ENCODE measurements around the gene DSC3. TPM values are rescaled to one million over a fixed set of nuclear protein-coding genes. Genes with fewer than 3 reads are reported as not detected.
"Not testable (repeated sequence)": the region's sequence is repeated elsewhere in the genome, so short reads cannot be mapped to it uniquely, and the experiment has no call there.

Gene DSC3
- total RNA-seq, 2 experiments from 2014 or later = 0.04 TPM; not detected in 1

- POLR2A ChIA-PET = no interaction called here
- Mint-ChIP-seq H3K9me3 (peaks cover 4% of the 10 kb centered on the region), H3K27ac (no peak overlapping the region), H3K4me1 (ENCODE audit: low read depth) (peaks cover 3% of the 10 kb centered on the region), H3K27me3 (peaks cover 37% of the 10 kb centered on the region), H3K4me3 (no peak overlapping the region), H3K36me3 (ENCODE audit: low read depth) (peaks cover 3% of the 10 kb centered on the region)
- ATAC-seq (no peak), DNase-seq (no peak)
- CTCF ChIA-PET = no interaction called here
- intact Hi-C loops (cut with micrococcal nuclease) = no loop called here
- TF ChIP-seq, protein P1, sequence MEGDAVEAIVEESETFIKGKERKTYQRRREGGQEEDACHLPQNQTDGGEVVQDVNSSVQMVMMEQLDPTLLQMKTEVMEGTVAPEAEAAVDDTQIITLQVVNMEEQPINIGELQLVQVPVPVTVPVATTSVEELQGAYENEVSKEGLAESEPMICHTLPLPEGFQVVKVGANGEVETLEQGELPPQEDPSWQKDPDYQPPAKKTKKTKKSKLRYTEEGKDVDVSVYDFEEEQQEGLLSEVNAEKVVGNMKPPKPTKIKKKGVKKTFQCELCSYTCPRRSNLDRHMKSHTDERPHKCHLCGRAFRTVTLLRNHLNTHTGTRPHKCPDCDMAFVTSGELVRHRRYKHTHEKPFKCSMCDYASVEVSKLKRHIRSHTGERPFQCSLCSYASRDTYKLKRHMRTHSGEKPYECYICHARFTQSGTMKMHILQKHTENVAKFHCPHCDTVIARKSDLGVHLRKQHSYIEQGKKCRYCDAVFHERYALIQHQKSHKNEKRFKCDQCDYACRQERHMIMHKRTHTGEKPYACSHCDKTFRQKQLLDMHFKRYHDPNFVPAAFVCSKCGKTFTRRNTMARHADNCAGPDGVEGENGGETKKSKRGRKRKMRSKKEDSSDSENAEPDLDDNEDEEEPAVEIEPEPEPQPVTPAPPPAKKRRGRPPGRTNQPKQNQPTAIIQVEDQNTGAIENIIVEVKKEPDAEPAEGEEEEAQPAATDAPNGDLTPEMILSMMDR (IDR thresholded peaks at IDR 0.05) = no peak
Observed at GRCh38 chr18:31039426-31039825, 3.1 kb downstream of the DSC3 start.

DNA sequence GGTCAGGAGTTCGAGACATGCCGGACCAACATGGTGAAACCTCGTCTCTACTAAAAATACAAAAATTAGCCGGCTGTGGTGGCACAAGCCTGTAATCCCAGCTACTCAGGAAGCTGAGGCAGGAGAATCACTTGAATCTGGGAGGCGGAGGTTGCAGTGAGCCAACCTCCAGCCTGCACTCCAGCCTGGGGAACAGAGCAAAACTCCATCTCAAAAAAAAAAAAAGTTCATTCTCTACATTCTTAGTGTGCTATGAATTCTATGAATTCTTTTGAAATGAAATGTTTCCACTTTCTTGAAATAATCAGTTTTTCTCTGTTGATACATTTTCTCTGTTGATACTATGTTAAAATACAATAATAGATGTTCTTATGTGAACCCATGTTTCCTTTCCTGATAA is 4.9 kb downstream of the DSC3 start:
- H3K4me1 Mint-ChIP-seq (ENCODE audit: low read depth); intact Hi-C loops (cut with micrococcal nuclease); H3K9me3 Mint-ChIP-seq; ATAC-seq; POLR2A ChIA-PET; H3K4me3 Mint-ChIP-seq; H3K36me3 Mint-ChIP-seq (ENCODE audit: low read depth); DNase-seq; H3K27ac Mint-ChIP-seq; CTCF ChIA-PET: not testable (repeated sequence)
- peaks cover 22% of the 10 kb centered on the region for H3K27me3 Mint-ChIP-seq

DNA sequence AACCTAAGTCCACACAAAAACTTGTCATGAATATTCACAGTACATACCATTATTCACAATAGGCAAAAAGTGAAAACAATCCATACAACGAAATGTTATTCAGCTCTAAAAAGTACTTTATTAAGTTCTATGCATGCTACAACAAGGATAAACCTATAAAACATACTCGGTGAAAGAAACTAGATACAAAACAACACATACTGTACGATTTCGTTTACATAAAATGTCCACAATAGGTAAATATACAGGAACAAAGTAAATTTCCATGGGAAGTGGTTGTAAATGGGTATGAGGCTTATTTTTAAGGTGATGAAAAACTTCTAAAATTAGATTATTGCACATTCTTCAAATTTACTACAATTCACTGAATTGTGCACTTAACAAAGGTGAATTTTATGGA is 8.0 kb downstream of the DSC3 start:
- DNase-seq (no peak), ATAC-seq (no peak)
- H3K27ac Mint-ChIP-seq = no peak overlapping the region
- no peaks in the 10 kb centered on the region for H3K9me3 Mint-ChIP-seq
- H3K36me3 Mint-ChIP-seq (ENCODE audit: low read depth) = no peaks in the 10 kb centered on the region
- TF ChIP-seq, protein P1 (IDR thresholded peaks at IDR 0.05) = no peak
- H3K4me1 Mint-ChIP-seq (ENCODE audit: low read depth) = peaks cover 3% of the 10 kb centered on the region
- no peak overlapping the region for H3K4me3 Mint-ChIP-seq
- ChIA-PET CTCF (no interaction called here), POLR2A (no interaction called here)
- intact Hi-C loops (cut with micrococcal nuclease) = no loop called here
- H3K27me3 Mint-ChIP-seq = no peaks in the 10 kb centered on the region

DNA sequence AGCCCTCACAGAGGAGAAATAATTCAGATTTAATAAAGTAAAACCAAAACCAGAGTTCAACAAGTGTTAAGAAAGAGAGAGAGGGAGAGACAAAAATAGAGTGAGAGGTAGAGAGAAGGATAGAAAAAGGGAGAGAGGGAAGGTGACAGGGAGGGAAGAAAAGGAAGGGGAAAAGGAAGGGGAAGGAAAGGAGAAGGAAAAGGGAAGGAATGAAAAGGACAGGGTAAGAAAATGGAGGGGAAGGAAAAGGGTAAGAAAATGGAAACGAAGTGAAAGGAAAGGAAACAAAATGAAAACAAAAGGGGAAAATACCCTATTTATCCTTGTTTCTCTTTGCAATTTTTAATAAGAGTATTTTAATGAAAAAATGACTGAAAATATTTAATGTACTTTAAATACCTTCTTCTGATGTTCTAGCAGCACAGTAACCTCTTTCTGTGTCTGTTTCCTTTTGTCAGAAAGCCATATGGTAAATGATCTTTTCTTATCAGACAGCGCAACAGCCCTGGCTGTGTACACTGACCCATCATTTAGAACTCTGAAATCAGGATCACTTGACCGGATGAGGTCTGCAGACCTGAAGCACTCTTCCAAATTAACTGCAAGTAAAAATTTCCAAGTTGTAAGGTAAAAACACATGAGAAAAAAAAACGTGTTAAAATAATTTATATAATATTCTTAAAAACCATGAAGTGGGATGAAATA is 11.8 kb downstream of the DSC3 start:
- no peaks in the 10 kb centered on the region for H3K27me3 Mint-ChIP-seq
- TF ChIP-seq, protein P1 (IDR thresholded peaks at IDR 0.05) = no peak
- intact Hi-C loops (cut with micrococcal nuclease) = no loop called here
- POLR2A ChIA-PET = no interaction called here
- no peak for DNase-seq
- H3K36me3 Mint-ChIP-seq (ENCODE audit: low read depth) = no peaks in the 10 kb centered on the region
- no peaks in the 10 kb centered on the region for H3K4me1 Mint-ChIP-seq (ENCODE audit: low read depth)
- no peak overlapping the region for H3K27ac Mint-ChIP-seq
- H3K4me3 Mint-ChIP-seq = no peak overlapping the region
- H3K9me3 Mint-ChIP-seq = peaks cover 1% of the 10 kb centered on the region
- CTCF ChIA-PET = no interaction called here
- ATAC-seq = no peak

DNA sequence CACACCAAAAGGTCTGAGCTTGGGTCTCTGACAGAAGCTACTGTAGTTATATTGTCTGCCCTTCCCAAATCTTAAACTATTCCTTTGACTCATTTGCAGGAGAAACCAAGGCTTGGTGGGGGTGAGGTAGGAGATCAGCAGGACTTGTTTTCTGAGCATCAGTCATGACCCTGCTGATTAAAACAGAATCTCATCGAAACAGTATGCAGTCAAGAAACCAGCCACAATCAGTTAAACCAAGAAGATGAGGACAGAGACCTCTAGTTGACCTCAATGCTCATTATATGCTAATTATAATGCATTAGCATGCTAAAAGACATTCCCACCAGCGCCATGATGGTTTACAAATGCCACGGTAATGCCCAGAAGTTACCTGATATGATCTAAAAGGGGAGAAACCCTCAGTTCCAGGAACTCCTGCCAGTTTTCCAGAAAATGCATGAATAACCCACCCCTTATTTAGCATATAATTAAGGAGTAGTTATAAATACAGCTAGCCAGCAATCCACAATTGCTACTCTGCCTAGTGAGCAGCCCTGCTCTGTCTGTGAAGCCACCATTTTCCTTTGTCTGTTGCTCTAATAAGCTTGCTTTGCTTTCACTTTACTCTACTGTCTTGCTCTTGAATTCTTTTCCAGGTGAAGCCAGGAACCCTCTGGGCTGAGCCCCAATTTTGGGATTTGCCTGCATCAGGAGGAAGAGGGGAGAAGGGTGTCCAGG is 26.7 kb downstream of the DSC3 start:
- DNase-seq (no peak), ATAC-seq (no peak)
- H3K36me3 Mint-ChIP-seq (ENCODE audit: low read depth) = no peaks in the 10 kb centered on the region
- TF ChIP-seq, protein P1 (IDR thresholded peaks at IDR 0.05) = no peak
- POLR2A ChIA-PET = no interaction called here
- H3K4me1 Mint-ChIP-seq (ENCODE audit: low read depth) = no peaks in the 10 kb centered on the region
- no peak overlapping the region for H3K4me3 Mint-ChIP-seq
- intact Hi-C loops (cut with micrococcal nuclease) = no loop called here
- CTCF ChIA-PET = no interaction called here
- peaks cover 4% of the 10 kb centered on the region for H3K9me3 Mint-ChIP-seq
- H3K27ac Mint-ChIP-seq = no peak overlapping the region
- no peaks in the 10 kb centered on the region for H3K27me3 Mint-ChIP-seq

DNA sequence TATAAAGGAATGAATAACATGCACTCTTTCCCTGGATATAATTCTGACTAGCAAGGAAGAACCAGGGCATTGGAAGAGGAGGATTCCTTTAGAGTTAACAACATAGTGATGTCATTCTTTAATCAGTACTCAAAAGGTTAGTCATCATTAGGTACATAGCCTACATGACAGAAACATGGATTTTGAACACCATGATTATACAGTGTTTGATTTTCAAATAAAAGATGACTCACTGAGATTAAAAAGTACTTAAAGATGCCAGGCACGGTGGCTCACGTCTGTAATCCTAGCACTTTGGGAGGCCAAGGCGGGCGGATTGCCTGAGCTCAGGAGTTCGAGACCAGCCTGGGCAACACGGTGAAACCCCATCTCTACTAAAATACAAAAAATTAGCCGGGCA is 31.1 kb downstream of the DSC3 start:
- intact Hi-C loops (cut with micrococcal nuclease); H3K4me3 Mint-ChIP-seq; POLR2A ChIA-PET; H3K36me3 Mint-ChIP-seq (ENCODE audit: low read depth); H3K27me3 Mint-ChIP-seq; CTCF ChIA-PET; H3K9me3 Mint-ChIP-seq; ATAC-seq; H3K27ac Mint-ChIP-seq; DNase-seq; H3K4me1 Mint-ChIP-seq (ENCODE audit: low read depth): not testable (repeated sequence)
